HG02884 (cell line): ENCODE results near the gene NPR2.

Experiments used
- ATAC-seq: cut with Tn5 transposase; IDR thresholded peaks from one replicate; pipeline ENCODE4 v1.9.1; 2021; ENCODE audit warnings: mild to moderate bottlenecking, moderate library complexity; ENCODE audit not compliant: unreplicated experiment

Gene NPR2

GRCh38 chr9:35829084-35829763 lies 37.8 kb downstream of the NPR2 start, which contains the start of gene TMEM8B:
Gene TMEM8B, plus strand, starts transcription at chr9:35829228. Its CDS starts 220 bp downstream, at chr9:35829448.
- ATAC-seq: peak; percentile 69

GRCh38 chr9:35829764-35830096 lies 38.3 kb downstream of the NPR2 start:
- ATAC-seq: no peak

GRCh38 chr9:35831040-35831439 lies 39.6 kb downstream of the NPR2 start:
- ATAC-seq: no peak

GRCh38 chr9:35832814-35833213 lies 41.4 kb downstream of the NPR2 start:
- no peak for ATAC-seq

GRCh38 chr9:35834260-35835215 lies 43.1 kb downstream of the NPR2 start:
- ATAC-seq: no peak

GRCh38 chr9:35835216-35835632 lies 43.8 kb downstream of the NPR2 start:
- ATAC-seq: no peak

GRCh38 chr9:35835766-35836165 lies 44.4 kb downstream of the NPR2 start:
- no peak for ATAC-seq

- no peak for ATAC-seq
Measured at GRCh38 chr9:35836595-35836994, 45.2 kb downstream of the NPR2 start.

- no peak for ATAC-seq
Measured at GRCh38 chr9:35839926-35840325, 48.5 kb downstream of the NPR2 start.

- no peak for ATAC-seq
Measured at GRCh38 chr9:35840881-35841644, 49.7 kb downstream of the NPR2 start.

- ATAC-seq: no peak
Measured at GRCh38 chr9:35841645-35841900, 50.2 kb downstream of the NPR2 start.

- ATAC-seq: no peak
Measured at GRCh38 chr9:35842020-35842745, 50.8 kb downstream of the NPR2 start.

- ATAC-seq: no peak
Measured at GRCh38 chr9:35842795-35843194, 51.4 kb downstream of the NPR2 start.

- no peak for ATAC-seq
Measured at GRCh38 chr9:35844628-35845270, 53.4 kb downstream of the NPR2 start.

- ATAC-seq: no peak
Measured at GRCh38 chr9:35845824-35846771, 54.7 kb downstream of the NPR2 start.

GRCh38 chr9:35847792-35848572 lies 56.6 kb downstream of the NPR2 start:
- ATAC-seq: peak; percentile 86

GRCh38 chr9:35852267-35852815 lies 61.0 kb downstream of the NPR2 start:
- no peak for ATAC-seq
